ENCODE measurements around the gene RAB11A.

Gene RAB11A

DNA sequence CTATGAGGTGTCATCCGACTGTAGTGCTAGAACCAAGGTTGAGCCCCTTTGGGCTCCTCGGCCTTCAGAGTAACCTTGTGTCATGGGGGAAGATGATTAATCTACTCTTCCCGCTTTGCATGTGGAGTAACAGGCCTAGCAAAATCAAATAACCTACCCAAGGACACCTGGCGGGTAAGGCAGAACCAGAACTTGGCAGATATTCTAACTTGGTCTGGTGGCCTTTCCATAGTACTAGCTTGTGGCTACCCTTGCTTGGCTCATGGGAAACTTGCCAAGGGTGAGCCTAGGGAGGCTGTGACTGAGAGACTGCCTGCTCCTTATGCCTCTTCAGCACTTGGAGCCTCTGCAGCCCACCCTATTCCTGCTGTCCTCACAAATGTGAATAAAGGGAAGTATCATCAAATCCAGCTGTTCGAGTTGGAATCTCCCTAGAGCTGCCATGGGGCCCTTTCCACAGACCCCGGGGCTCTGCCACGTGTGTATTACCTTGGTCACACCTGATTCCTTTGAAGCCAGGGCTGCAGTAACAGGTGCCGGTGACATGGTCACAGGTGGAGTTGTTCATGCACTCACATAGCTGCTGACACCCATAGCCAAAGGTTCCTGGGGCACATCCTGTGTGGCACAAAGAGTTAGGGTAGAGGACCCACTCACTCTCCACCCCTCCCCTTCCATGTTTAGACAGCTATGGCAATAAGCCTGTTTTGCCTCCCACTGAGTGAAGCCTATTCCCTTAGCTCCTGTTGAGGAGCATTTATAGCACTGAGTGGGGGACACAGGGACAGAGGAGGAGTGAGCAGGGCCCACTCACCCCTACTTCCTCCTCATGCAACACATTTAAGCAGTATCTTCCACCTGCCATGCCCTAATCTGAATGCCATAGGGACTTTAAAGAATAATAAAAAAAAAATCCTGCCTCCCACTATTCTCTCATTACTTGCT is 46.0 kb downstream of the RAB11A start:
- no peak for TF ChIP-seq GATA2 (IDR thresholded peaks at IDR 0.05; ENCODE audit: low read depth, low read length)
- no peak for TF ChIP-seq GATA3 (IDR thresholded peaks at IDR 0.05; ENCODE audit: low read depth, low read length)

DNA sequence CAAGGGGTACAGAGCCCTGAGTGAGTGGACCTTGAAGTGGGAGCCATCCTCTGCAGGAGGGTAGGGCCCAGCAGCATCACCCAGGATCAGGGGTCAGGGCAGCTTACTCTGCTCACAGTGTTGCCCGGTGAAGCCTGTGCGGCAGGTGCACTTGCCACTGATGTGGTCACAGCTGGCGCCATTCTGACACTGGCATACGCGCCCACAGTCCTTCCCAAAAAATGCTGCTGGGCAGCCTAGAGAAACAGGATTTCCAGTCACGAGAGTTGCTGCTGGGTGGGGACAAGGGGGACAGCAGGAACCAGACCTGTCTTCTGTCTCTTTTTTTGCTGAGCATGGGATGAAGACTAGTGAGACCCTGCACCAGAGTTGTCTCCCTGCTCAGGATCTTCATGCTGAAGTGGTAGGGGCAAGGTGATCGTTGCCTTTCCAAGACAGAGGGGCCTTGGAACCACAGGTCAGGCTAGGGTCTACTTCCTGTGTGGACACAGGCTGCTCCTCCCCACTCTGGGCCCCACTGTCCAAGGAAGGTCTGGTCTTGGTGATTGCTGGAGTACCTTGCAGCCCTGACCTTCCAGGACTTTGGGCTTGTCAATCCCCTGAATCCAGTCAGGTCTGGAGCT is 46.9 kb downstream of the RAB11A start:
- no peak for TF ChIP-seq GATA2 (IDR thresholded peaks at IDR 0.05; ENCODE audit: low read depth, low read length)
- no peak for TF ChIP-seq GATA3 (IDR thresholded peaks at IDR 0.05; ENCODE audit: low read depth, low read length)

DNA sequence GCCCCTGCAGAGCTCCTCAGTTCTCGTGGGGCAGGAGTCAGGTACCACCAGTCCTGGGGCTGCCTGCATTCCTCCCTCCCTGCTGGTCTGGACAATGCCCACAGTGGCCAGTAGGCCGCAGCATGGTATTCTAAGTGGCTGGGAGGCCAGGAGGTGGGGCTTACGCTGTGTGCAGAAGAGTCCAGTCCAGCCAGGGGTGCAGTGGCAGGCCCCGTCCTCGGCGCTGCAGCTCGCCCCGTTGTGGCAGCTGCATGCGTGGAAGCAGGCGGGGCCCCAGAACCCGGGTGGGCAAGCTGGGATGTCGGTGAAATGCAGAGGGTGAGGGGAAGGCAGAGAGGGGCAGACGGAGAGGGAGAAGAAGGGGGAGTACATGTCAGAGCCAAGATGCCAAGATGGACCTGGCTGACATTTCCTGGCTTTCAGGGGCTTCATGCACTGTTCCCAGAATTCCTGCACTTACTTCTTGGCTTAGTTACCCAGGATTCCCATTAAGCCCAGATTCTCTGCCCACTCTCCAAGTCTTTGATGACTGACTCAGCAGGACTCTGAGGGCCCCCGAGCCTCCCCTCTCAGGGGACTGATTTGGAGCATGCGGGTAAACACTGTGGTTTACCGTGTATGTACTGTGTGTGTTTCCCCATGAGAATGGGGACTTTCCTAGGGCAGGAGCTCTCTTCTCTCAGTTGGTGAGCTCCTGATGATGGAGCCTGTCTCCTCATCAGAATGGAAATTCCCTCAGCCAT is 47.5 kb downstream of the RAB11A start:
- TF ChIP-seq GATA2 (IDR thresholded peaks at IDR 0.05; ENCODE audit: low read depth, low read length) = no peak
- no peak for TF ChIP-seq GATA3 (IDR thresholded peaks at IDR 0.05; ENCODE audit: low read depth, low read length)

DNA sequence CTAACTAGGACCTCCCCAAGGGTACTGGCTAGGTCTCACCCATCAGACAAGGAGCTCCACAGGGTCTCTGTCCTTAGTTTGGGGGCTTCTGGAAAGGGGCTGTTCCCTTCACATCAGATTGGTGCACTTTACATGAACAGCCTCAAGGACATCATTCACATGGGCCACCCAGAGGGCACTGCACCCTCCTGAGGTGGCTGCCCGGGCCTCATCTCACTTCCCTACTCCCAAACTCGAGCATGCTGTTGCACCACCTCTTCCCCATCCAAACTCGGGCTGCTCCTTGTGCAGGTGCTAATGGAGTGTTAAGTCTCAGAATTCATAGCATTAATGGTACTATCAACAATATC is 48.1 kb downstream of the RAB11A start:
- TF ChIP-seq GATA2 (IDR thresholded peaks at IDR 0.05; ENCODE audit: low read depth, low read length) = no peak
- no peak for TF ChIP-seq GATA3 (IDR thresholded peaks at IDR 0.05; ENCODE audit: low read depth, low read length)

DNA sequence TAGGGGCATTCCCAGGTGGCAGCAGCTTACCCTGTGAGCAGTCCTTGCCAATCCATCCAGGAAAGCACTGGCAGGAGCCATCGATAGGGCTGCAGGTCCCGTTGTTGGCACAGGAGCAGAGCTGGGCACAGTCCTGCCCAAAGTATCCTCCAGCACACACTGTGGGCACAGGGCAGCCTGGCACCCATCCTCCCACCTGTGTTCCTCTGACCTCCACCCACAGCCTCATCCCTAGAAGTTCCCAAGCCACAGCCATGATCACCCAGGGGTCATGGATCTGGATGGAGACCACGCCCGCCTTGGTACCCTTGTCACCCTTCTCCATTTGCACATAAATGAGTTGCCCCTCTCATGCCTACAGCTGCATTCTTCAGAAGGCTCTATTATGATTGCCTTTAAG is 48.6 kb downstream of the RAB11A start:
- TF ChIP-seq GATA3 (IDR thresholded peaks at IDR 0.05; ENCODE audit: low read depth, low read length) (no peak), GATA2 (IDR thresholded peaks at IDR 0.05; ENCODE audit: low read depth, low read length) (no peak)

DNA sequence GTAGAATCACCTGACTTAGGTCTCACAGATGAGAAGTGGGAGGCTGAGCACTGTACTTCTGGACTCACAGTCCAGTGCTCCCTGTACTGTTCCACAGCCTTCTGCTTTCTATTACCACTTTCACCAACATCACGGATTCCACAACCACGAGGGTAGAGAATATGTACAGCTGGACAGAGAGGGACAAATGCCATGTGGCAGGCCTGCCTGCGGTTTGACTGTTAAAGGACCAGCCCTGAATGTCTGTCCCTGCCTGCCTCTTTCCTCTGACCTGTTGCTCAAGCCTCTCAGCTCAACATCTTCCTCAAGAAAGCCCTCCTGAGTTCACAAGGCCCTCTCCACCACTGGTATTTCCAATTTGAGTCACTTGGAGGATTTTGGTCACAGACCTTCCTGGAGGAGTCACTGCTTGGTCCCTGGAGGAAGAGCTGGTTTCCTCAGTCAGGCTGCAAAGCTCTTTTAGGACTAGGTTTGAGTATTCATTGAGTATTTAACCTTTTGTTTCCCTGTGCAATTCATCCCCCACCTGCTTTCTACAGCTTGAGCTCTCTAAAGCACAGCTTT is 49.1 kb downstream of the RAB11A start:
- TF ChIP-seq GATA2 (IDR thresholded peaks at IDR 0.05; ENCODE audit: low read depth, low read length) (no peak), GATA3 (IDR thresholded peaks at IDR 0.05; ENCODE audit: low read depth, low read length) (no peak)

DNA sequence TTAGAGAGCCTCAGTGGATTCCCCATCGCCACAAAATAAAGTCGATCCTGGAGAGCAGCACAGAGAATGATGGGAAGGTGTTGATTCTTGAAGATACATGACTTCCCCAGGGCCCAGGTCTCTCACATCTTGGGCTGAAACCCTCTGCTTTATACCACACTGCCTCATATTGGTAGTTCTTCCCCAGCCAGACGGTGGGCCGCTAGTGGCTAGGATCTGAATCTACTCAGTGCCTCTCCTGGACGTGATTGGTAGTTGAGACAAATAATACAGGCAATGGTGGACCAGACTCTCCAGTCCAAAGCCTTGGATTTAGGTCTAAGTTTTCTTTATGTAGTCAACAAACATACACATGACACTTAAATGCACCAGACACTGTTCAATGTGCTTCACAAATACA is 49.7 kb downstream of the RAB11A start:
- TF ChIP-seq GATA3 (IDR thresholded peaks at IDR 0.05; ENCODE audit: low read depth, low read length) (no peak), GATA2 (IDR thresholded peaks at IDR 0.05; ENCODE audit: low read depth, low read length) (no peak)

DNA sequence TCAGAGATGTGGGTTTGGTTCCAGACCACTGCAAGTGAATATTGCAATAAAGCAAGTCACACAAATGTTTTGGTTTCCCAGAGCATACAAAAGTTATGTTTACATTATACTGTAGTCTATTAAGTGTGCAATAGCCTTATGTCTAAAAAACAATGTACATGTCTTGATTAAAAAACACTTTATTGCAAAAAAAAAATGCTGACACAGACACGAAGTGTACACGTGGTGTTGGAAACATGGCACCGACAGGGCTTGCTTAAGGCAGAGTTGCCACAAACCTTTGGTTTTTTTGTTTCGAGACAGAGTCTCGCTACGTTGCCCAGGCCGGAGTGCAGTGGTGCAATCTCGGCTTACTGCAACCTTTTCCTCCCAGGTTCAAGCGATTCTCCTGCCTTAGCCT is 50.1 kb downstream of the RAB11A start:
- no peak for TF ChIP-seq GATA3 (IDR thresholded peaks at IDR 0.05; ENCODE audit: low read depth, low read length)
- TF ChIP-seq GATA2 (IDR thresholded peaks at IDR 0.05; ENCODE audit: low read depth, low read length) = no peak

DNA sequence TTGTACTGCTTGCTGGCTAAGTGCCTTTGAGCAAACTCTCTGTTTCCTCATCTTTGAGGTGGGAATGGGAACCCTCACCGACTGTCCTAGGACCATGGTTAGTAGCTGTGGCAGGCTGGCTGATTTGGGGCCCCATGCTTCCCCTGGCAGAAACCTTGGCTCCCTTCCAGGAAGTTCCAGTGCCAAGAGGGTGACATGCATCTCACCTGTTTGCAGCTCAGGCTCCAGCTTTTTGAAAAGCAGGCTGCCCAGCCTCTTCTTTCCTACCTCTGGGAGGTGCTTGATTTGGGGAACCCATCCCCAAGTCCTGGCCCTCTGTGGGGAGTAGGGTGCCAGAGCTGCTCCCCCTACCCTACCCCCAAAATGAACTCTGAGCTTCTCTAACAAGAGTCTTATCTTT is 50.8 kb downstream of the RAB11A start:
- TF ChIP-seq GATA2 (IDR thresholded peaks at IDR 0.05; ENCODE audit: low read depth, low read length) = no peak
- TF ChIP-seq GATA3 (IDR thresholded peaks at IDR 0.05; ENCODE audit: low read depth, low read length) = no peak

DNA sequence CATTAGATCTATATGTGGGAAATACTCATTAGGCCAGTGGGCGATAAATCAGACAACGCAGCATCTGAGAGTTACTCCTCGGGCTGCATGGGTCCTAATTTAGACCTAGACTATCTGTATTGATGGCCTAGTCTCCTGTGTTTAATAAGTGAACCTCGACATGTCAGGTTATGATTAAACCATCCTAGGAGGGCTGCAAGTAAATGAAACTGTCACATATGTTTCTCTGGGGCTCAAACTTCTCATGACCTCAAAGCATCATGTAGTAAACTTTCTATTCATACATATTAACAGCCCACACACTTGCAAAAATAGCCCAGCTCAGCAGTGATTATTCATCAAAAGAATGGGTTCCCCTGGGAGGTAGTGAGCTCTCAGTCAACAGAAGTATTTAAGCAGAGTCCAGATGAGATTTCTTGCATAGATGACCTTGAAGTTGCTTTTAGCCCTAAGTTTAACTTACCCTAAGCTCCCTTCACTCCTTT is 51.6 kb downstream of the RAB11A start:
- no peak for TF ChIP-seq GATA2 (IDR thresholded peaks at IDR 0.05; ENCODE audit: low read depth, low read length)
- no peak for TF ChIP-seq GATA3 (IDR thresholded peaks at IDR 0.05; ENCODE audit: low read depth, low read length)

DNA sequence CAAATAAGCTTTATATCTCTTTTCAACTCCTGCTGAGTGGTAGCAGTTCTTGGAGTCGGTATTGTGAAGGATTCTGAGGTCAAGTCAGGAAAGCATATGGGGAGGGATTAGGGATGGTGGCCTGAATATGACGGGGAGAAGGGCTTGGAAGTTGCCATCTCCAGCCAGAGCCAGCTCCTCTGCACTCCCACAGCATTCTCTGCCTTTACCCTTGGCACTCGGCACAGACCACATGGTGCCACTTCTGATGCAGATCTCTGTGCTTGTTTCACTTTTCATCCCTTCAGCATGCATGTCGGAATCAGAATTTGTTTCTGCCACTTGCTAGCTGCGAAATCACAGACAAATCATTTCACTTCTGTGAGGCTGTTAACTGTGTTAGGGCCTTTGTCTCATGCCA is 52.5 kb downstream of the RAB11A start:
- TF ChIP-seq GATA3 (IDR thresholded peaks at IDR 0.05; ENCODE audit: low read depth, low read length) (no peak), GATA2 (IDR thresholded peaks at IDR 0.05; ENCODE audit: low read depth, low read length) (no peak)

DNA sequence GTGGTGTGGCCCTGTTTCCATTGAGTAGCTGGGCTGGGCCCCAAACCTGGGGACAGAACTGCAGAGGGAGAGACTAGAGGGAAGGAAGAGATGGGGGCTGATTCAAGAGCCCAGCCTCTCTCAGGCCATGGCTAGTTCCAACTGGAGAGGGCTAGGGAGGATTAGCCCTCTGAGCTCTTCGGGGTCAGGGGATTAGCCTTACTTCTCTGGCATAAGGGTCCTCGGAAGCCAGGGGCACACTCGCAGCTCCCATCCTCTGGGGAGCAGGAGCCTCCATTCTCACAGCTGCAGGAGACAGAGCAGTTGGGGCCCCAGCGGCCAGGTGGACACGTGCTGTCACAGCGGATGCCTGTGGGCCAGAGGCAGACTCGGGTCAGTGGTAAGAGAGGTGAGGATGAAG is 53.3 kb downstream of the RAB11A start:
- no peak for TF ChIP-seq GATA2 (IDR thresholded peaks at IDR 0.05; ENCODE audit: low read depth, low read length)
- TF ChIP-seq GATA3 (IDR thresholded peaks at IDR 0.05; ENCODE audit: low read depth, low read length) = no peak

DNA sequence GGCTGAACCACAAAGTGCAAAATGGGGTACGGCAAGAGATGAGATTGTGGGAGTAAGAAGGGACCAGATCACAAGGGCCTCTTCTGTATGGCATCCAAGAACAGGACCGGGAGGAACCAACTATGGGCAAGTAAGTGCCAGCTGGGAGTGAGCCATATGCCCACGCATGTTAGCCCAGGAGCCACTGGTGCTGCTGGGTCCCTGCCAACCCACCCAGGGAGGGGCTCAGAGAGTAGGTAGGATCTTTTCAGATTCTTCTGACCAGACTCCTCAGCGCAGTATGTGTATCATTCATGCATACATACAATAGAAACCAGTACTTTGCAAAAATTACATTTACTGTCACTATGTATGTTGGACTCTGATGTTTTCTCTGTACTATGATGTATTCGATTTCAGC is 54.0 kb downstream of the RAB11A start:
- TF ChIP-seq GATA2 (IDR thresholded peaks at IDR 0.05; ENCODE audit: low read depth, low read length) (no peak), GATA3 (IDR thresholded peaks at IDR 0.05; ENCODE audit: low read depth, low read length) (no peak)

DNA sequence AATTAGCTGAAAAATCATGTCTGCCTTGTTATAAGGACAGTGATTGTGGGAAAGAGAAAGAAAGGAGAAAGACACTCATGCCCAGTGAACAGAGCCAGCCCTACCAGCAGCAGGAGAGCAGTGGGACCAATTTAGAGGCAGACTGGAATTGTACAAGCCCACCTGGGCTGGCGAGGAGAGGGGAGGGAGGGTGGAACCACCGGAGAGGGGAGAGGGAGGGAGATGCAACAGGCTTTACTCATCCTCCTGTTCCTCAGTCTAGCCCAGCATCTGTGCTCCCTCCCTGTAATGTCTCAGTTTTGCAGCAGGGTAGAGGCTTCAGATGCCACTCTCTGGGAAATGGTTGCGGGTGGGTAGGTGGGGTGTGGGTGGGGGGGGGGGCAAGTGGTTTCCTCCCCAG is 54.7 kb downstream of the RAB11A start:
- TF ChIP-seq GATA2 (IDR thresholded peaks at IDR 0.05; ENCODE audit: low read depth, low read length) (no peak), GATA3 (IDR thresholded peaks at IDR 0.05; ENCODE audit: low read depth, low read length) (no peak)

Measured in SH-SY5Y (cell line).